Hepatic stellate cell (primary cell): Measurements from ENCODE around the gene CD109.

Experiments
- DNase-seq: peaks from one replicate; pipeline ENCODE4 v3.0.0; 2011; ENCODE audit warnings: low spot score

CD109 gene

GRCh38 chr6:73727114-73727513 is 31.1 kb downstream of the CD109 start:
- DNase-seq: no peak

- DNase-seq: no peak
Measured at GRCh38 chr6:73728548-73729205, 32.7 kb downstream of the CD109 start.

GRCh38 chr6:73731285-73731684 is 35.3 kb downstream of the CD109 start:
- DNase-seq: no peak

- peak; percentile 49 for DNase-seq
Measured at GRCh38 chr6:73732845-73733675, 37.1 kb downstream of the CD109 start.

GRCh38 chr6:73733791-73734190 is 37.8 kb downstream of the CD109 start:
- DNase-seq: no peak

GRCh38 chr6:73734832-73735453 is 38.9 kb downstream of the CD109 start:
- DNase-seq: no peak

- no peak for DNase-seq
Measured at GRCh38 chr6:73738367-73739028, 42.5 kb downstream of the CD109 start.

GRCh38 chr6:73739096-73739495 is 43.1 kb downstream of the CD109 start:
- peak; percentile 15 for DNase-seq

GRCh38 chr6:73742433-73742832 is 46.4 kb downstream of the CD109 start:
- no peak for DNase-seq

- no peak for DNase-seq
Measured at GRCh38 chr6:73743081-73743480, 47.1 kb downstream of the CD109 start.

GRCh38 chr6:73743556-73743955 is 47.6 kb downstream of the CD109 start:
- no peak for DNase-seq

GRCh38 chr6:73746787-73747186 is 50.8 kb downstream of the CD109 start:
- peak; percentile 6 for DNase-seq

- no peak for DNase-seq
Measured at GRCh38 chr6:73747289-73747688, 51.3 kb downstream of the CD109 start.

GRCh38 chr6:73752943-73753342 is 56.9 kb downstream of the CD109 start:
- DNase-seq: no peak

GRCh38 chr6:73766040-73766439 is 70.0 kb downstream of the CD109 start:
- no peak for DNase-seq

GRCh38 chr6:73768558-73768957 is 72.6 kb downstream of the CD109 start:
- no peak for DNase-seq

GRCh38 chr6:73769976-73770375 is 74.0 kb downstream of the CD109 start:
- no peak for DNase-seq

- peak; percentile 81 for DNase-seq
Measured at GRCh38 chr6:73774311-73774774, 78.3 kb downstream of the CD109 start.

GRCh38 chr6:73779943-73780342 is 83.9 kb downstream of the CD109 start:
- DNase-seq: no peak

GRCh38 chr6:73782911-73783310 is 86.9 kb downstream of the CD109 start:
- no peak for DNase-seq

GRCh38 chr6:73784726-73785505 is 88.9 kb downstream of the CD109 start:
- DNase-seq: no peak

- no peak for DNase-seq
Measured at GRCh38 chr6:73790574-73790973, 94.6 kb downstream of the CD109 start.
